Retina (tissue), 1 donor: ENCODE measurements around the gene TVP23C.
"Not testable (repeated sequence)": the region's sequence is repeated elsewhere in the genome, so short reads cannot be mapped to it uniquely, and the experiment has no call there.

ENCODE experiments used
- DNase-seq: peaks from one replicate; pipeline ENCODE4 v3.0.0-alpha.2; 2016

Gene TVP23C

DNA sequence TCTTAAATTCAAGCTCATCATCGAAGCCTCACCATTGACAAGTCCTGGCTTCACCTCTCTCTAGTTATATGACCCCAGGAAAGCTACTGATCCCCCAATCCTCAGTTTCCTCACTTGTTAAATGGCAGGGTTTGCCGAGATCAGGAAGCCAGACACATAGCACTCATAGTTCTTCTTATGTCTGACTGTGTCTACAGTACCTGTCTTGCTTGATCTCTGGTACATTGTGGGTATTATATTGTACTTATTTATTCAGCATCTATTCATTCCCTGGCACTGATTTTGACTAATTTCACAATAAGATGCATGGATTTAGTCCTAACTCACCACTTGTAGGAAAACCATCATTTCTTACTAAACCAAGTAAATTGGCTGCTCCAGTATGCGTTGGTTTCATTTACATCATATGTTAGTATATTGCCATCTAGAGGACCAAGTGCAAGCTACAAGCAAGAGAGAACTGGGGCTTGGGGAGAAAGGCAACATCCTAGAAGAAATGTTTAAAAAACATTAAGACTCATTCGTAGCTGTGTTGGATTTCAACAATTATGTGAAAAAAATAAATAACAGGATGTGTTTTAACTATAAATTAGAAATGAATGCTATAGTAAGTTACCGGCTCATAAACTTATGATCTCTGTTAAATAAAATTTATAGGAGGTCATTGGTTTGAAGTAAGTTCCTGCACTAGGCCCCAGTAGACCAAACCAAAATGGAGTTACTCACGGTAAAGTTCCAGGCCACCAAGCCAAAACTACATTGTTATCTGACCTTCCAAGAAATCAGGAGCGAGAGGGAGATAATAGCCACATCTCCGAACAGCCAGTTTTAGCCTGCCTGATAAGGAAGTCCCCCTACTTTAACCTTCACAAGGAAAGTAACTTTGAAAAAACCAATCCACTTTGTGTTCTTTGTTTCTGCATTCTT, 36.7 kb downstream of the TVP23C start:
- not testable (repeated sequence) for DNase-seq

DNA sequence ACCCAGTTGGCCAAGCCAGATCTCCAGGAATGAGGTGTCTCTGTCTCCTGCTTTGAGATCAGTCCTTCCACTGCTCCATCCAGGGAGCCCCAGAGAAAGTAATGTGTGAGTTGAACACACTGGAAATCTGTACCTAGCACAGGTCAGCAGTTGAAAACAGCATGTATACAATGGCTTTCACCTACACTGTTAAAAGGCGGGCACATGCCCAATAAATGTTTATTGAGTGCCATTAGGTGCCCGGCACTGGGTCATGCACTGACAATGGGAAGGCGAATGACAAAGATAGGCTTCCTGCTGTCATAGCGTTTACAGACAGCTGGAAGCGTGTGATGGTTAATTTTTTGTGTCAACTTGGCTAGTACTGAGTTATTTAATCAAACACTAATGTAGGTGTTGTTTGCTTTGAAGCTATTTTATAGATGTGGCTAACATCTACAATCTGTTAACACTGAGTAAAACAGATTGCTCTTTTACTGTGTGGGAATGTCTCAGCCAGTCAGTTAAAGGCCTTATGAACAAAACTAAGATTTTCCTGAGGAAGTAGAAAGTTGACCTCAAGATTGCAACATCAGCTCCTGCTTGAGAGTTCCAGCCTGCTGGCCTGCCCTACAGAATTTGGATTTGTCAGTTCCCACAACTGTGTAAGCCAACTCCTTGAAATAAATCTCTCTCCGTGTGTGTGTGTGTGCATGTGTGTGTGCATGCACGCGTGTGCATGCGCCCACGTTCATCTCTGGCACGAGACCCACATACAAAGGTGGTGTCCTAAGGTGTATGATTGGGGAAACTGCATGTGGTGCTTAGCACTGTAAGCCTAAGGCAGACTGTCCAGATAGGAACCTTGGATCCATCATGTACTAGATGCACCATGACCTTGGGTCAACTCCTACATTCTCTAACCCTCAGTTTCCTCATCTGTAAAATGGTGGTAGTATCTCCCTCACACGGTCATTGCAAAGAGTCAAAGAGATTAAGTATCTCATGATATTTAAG, 38.0 kb downstream of the TVP23C start:
- not testable (repeated sequence) for DNase-seq

DNA sequence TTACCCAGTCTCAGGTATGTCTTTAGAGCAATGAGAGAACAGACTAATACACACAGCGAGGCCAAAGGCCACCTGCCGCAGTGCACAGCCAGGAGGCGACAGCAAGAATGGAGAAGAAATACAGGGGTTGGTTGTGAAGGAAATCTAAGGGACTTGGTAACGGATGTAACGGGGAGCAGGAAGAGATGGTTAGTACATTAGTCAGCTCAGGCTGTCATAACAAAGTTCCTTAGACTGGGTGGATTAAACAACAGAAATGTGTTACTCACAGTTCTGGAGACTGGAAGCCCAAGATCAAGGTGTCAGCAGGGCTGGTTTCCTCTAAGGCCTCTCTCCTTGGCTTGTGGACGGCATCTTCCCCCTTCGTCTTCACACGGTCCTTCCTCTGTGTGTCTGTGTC, 47.1 kb downstream of the TVP23C start:
- no peak for DNase-seq

DNA sequence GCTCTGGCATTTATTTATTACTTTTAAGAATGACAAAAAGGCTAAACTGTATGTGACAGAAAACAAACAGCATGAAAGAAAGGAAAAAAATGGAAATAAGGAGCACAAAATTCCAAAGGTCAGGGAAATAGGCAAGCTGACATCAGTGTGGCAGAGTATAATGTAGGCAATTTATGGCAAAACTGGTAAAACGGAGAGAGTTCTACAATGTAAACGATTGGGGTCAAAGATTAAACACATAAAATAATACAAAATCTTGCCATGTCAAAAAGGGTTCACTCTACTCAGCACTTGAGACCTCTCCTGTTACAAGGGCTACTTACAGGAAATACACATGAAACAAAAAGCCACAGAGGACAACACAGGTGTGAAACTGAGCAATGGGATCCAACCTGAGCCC, 48.8 kb downstream of the TVP23C start:
- no peak for DNase-seq

DNA sequence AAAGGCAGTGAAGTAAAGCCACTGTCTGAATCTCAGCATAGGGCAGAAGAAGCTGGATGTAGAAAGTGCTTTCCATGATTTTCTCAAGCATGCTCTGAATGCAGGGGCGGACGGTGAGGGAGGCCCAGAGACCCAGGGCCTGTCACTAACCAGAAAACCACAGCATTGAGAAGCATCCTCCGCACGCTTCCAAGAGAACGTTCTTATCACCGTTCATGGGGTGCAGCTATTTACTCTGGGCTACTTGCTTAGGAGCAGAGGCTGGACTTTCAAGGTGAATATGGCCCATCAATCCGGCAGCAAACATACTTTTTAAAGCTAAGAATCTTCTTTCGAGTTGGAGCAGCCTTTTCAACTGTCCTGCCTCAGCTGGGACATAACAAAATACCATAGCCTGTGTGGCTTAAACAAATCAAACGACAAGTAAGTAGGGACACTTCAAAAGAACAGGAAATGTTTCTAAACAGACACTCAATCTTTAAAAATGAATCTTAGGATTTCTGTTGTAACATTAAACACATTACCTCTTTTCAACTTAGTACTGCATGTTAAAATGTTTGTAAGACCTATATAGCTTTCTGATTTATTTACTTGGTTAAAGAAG, 49.3 kb downstream of the TVP23C start:
- DNase-seq = no peak

DNA sequence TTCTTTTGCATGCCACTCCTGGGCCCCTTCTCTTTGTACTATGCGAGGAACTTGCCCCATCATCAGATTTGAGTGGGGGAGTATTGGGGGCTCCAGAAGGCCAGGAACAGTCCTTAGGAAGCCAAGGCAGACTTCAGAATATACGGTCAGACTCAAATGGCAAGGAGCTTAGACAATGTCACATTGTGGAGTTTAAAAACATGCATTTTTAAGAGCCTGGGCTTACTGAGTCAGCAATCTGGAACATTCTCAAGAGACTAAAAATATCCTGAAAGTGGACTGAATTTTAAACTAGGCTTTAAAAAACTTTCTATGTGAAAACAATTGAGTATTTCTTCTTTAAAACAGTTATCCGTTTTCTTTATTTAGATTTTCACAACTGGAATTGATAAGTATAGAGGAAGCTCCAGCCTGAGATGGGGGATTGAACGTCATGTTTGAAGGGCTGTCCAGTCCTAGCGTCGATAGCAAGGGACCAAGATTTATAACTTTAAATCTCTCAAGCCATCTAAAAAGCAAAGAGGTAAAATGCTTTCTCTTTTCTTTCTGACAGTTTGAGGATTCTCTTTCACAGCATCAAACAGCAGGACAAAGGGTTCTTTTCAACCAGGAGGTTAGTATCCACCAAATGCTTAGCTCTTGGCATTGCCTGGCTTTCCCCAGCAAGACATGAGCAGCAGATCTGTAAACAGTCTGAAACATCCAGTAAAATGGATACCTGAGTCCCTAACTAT, 50.1 kb downstream of the TVP23C start:
- no peak for DNase-seq

DNA sequence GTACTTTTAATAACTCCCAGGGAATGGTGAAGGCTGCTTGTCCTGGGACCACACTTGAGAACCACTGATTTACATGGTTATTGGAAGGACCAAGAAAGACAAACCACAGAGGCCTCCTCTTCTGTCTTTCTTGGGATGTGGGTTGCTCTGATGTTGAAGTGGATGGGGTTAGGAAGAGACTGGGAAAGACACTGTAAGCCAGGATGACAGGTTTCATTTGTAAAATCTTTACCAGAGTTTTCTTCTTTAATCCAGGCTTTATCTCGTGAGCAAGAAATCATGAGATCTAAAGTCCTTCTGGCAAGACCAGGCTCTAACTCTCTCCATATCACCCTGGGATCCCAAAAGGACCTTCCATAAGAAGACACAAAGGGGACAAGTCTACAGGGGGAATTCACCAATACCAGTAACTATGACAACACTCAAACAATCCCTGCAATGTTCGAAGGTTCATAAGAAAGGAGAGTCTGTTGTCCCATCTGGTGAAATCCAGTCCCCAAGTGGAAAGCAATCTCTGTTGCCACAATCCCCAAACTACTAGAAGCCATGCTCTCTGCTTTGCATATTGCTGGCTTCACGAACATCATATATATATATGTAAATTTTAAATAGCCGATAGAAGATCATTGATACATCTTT, 51.1 kb downstream of the TVP23C start:
- no peak for DNase-seq

DNA sequence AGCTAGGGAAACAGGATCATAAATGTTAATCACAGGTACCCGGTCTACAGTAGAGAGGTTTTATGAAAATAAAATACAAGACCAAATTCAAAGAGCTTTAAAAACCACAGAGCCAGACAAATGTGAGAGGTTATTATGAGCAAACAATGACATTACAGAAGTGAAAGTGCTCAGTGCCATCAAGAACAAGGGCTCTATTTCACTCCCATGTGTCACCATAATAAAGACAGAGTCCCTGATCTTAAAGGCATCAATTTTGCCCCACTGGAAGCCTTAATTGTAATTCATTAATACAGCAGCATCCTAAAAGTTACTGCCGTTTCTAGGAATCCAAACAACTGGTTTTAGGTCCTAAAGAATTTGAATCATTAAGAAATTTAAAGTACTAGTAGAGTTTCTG, 52.1 kb downstream of the TVP23C start:
- DNase-seq = no peak

DNA sequence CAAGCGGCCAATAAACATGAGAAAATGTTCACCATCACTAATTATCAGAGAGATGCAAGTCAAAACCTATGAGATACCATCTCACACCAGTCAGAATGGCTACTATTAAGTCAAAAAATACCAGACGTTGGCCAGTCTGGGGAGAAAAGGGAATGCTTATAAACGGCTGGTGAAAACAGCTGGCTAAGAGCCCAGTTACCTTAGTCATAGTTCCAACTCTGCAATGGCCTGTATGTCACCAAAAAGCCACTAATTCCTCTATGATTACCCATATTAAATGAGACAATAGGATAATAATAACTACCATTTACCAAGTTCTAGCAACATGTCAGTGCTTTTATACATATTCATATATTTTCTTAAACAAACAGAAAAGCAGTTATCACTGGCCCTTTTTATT, 52.9 kb downstream of the TVP23C start:
- DNase-seq = no peak

DNA sequence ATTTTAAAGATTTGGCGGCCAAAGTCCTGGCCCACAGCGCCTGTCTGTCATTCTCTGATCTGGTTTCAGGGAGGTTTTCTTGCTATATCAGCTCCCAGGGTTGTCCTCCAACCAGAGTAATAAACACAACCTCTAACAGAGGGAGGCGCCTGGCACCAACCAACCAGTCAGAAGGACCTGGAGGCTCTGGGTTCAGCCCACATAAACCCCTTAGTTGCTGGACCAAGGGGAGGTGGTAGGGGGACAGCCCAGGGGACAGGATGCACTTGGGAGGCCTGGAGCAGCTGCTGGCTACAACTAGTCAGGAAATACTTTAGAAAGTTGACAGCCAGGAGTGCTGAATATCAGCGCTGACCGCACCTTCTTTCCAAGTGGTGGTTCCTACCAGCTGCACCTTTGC, 54.2 kb downstream of the TVP23C start:
- DNase-seq = no peak

DNA sequence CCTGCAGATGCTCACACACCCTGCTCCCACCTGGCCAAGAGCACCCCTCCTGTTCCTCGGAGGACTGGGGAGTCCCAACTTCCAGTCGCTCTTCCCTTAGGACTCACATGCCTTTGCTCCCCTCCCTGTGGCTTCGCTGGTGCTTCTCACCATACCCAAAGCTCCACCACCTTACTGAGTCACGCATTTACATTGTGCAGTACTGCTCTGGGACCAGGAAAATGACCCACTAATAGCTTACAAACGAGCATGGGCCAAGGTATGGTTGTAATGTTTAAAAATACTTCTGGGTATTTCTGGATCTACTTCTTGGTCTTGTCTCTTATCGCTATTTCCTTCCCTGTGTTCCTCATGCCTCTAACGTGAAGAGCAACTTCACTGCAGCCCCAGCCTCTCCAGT, 54.8 kb downstream of the TVP23C start:
- no peak for DNase-seq

DNA sequence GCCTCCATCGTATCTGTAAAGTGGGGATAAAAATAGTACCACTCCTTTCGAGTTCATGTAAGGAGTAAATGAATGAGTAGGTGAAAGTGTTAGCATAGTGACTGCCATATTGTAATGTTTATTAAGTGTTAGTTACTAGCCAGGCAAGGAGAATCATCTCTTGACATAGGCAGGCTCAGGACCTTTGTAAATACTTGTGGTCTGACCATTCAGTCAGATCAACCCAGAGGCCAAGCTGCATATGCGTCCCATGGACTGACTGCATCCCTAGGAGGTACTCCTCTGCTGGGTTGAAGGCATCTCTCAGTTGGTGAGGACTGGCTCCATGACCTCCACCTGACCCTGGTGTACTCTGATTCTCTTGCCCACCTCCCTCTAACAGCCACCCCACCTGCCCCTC, 55.4 kb downstream of the TVP23C start:
- no peak for DNase-seq

DNA sequence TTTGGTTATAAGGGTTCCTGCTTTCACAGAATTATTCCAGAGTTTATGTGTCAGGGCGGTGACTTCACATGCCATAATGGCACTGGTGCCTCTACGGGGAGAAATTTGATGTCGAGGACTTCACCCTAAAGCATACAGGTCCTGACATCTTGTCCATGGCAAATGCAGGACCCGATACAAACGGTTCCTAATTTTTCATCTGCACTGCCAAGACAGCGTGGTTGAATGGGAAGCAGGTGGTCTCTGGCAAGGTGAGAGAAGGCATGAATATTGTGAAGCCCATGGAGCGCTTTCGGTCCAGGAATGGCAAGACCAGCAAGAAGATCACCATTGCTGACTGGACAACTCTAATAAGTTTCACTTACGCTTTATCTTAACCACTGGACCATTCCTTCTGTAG, 56.3 kb downstream of the TVP23C start:
- no peak for DNase-seq

DNA sequence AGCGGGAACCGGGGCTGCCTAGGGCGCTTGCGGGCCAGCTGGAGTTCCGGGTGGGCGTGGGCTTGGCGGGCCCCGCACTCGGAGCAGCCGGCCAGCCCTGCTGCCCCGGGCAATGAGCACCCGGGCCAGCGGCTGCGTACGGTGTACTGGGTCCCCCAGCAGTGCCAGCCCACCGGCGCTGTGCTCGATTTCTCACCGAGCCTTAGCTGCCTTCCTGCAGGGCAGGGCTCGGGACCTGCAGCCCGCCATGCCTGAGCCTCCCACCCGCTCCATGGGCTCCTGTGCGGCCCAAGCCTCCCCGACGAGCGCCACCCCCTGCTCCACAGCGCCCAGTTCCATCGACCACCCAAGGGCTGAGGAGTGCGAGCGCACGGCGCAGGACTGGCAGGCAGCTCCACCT, 57.6 kb downstream of the TVP23C start:
- not testable (repeated sequence) for DNase-seq

DNA sequence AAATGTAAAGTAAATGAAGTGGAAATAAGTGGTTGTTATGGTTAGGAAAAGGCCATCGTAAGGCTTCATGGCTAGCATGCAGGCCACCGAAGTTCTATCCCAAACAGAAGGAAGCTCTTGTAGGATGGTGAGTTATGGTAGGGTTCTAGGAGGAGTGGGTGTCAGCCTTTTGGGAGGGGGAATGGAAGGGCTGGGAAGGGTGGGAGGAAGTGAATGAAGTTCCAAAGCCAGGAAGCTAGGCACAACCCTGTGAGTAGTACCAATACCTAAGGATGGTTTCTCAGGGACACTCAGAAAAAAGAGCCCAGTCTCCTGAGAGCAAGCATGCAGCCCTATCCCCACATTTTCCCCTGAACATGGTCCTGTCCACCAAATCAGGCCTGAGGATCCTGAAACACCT, 59.6 kb downstream of the TVP23C start:
- DNase-seq = no peak

DNA sequence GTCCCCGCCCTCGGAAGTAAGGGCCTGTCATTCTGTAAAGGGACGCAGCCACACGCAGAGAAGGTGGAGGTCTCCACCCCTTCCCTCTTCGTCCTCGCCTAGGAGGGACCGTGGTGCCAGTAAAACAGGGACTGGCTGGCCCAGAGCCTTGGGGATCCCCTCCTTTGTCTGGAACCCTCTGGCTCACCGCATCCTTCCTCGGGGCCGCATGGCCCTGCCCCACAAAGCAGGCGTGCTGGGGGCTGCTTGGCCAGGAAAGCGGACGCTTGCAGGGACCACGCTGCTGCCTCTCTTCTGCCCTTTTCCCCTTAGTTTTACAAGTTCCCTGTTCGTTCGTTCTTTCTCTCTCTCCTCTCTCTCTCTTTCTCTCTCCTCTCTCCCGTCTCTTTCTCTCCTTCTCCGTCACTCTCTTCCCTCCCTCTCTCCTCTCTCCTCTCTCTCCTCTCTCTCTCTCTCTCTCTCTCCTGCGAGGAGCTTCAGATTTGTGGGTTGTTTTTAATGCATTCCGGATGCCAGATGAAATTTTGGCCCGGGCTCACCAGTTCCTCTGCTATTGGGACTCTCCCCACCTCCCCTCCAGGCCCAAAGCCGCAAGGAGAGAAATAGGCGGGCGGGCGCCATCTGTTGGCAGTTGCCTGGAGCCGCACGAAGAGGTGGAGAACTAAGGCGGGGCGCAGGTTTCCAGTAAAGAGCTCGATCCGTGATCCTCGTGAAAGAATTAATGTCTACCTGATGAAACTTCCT, 60.7 kb downstream of the TVP23C start:
- DNase-seq = peak; percentile 76

DNA sequence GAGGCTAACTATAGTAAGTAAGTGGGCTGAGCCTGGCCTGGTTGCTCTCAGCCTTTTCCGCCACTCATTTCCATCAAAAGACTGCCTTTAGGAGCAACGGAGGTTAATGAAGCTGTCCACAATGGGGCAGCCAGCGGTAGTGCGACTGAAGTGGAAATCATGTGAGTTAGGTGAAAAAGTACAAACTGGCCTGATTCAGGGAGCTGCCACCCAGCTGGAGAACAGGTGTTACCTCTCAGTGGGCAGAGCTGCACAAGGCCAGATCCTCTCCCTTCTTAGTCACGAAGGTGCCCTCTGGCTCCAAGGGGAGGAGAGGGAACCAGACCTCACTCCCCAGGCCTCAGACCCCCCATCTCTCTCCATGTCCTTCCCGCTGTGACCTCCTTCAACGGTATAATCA, 61.5 kb downstream of the TVP23C start:
- no peak for DNase-seq

DNA sequence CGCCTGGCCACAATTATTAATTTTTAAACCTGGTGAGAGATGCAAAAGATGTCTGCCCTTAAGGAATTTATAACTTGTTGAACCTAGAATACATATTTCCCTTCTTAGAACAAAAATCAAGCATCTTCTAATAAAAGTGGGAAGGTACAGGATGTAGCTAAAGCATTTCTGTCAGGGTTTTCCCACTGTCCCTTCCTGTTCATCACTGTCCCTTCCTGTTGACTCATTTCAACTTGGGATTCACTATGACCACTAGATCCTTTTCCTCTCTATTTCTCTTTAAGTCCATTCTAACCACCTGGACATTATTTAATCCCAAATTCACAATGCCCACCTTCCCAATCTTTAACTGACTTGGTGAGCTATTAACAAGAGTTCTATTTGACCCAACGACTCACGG, 62.0 kb downstream of the TVP23C start:
- DNase-seq = no peak

DNA sequence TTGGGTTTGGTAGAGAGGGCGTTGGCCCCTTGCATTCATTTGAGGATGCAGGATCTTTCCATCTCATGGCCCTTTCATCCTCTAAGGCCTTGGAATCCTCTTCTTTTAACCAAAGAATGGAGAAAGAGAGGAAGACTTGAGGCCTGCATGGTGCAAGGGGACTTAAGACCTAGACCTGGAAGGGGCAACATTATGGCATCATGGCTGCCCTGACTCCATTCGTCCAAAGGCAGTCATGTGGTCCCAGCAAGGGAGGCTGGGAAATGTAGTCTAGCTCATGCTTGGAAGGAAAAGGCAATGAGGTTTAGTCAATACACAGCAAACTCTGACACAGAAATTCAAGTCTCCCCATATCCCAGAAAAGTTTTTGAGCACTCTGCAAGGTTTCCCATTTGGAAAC, 65.2 kb downstream of the TVP23C start:
- no peak for DNase-seq

DNA sequence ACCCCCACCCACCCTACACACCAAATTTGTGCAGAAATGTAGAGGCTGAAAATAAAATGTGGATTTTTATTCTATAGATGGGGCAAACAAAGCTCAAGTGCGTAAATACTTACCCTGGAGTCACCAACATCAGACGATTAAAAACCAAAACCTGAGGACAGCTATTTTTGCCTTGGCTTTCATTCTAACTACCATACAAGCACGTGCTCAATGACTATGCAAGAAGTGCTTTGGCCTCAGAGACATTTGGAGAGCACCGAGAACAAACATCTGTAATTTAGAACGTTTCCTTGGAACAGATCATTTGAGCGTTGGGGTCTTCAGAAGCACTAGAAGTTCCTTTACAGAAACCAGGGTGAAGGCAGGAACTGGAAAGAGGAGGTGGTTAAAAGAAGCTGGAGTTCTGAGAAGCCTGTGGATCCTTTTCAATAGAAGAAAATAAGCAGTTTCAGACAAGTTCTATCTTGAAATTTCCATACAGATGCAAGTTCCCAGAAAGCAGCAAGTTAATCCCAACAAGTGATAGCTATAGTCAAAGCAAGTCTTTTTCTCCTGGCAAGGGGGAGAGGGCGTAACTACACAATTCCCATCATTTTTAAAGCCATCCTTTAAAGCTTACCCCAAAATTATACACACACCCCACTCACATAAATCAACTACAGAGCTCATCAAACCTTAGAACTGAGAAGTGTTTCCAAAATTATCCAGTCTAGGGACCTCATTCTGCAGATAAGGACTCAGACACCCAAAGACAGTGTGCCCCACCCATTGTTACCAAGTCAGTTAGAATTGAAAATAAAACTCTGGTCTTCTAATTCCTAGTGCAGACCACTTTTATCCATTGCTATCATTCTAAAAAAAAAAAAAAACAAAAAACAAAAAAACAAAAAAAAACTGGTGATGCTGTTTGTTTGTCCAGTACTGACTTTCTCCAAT, 66.3 kb downstream of the TVP23C start:
- no peak for DNase-seq
